ENCODE data around the gene RPL36AL.

DNA sequence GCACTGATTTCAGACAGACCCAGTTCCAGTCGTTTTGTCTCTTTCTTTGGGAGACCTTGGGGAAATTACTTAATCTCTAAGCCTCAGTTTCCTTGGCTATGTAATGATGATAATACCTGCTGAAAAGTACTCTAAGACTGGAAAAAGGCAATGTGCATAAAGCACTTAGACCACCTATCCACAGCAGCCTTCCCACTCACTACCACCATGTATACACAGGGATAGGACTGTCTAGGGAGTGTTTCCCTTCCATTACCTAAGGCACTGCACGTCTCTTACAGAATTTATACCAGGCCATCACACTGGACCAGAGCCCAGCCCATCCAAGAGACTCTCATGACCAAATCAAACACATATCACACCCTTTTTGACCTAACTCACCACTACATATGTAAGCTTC, 40.6 kb downstream of the RPL36AL start:
- TF ChIP-seq, protein P1, sequence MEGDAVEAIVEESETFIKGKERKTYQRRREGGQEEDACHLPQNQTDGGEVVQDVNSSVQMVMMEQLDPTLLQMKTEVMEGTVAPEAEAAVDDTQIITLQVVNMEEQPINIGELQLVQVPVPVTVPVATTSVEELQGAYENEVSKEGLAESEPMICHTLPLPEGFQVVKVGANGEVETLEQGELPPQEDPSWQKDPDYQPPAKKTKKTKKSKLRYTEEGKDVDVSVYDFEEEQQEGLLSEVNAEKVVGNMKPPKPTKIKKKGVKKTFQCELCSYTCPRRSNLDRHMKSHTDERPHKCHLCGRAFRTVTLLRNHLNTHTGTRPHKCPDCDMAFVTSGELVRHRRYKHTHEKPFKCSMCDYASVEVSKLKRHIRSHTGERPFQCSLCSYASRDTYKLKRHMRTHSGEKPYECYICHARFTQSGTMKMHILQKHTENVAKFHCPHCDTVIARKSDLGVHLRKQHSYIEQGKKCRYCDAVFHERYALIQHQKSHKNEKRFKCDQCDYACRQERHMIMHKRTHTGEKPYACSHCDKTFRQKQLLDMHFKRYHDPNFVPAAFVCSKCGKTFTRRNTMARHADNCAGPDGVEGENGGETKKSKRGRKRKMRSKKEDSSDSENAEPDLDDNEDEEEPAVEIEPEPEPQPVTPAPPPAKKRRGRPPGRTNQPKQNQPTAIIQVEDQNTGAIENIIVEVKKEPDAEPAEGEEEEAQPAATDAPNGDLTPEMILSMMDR (IDR thresholded peaks at IDR 0.05): no peak
- no peak for TF ChIP-seq POLR2A (IDR thresholded peaks at IDR 0.05)

Data from transverse colon (tissue), 3 donors.